Measurements from ENCODE around the gene KLRG1.

- TF ChIP-seq CTCF (IDR thresholded peaks at IDR 0.05; ENCODE audit: insufficient read depth, low read length) (no peak), POLR2AphosphoS5 (IDR thresholded peaks at IDR 0.05; ENCODE audit: low read depth) (no peak)
Measured at GRCh38 chr12:8989413-8989812, at the start of gene KLRG1.
